B cell (primary cell): ENCODE results near the gene PRKN. TPM values are rescaled to one million over a fixed set of nuclear protein-coding genes. Genes with fewer than 3 reads are reported as not detected.

Experiments used
- ATAC-seq: fragments of 200-7000 bp; cut with Tn5 transposase; one replicate; pipeline ENCODE4 v1.10.0; 2021; ENCODE audit warnings: low read depth, mild to moderate bottlenecking, moderate number of reproducible peaks, moderate library complexity
- CTCF ChIA-PET: fragments of 350-600 bp; sonication (Branson Sonifier 250); formaldehyde crosslinking; loops from one replicate; lab custom pipeline; 2021; ENCODE audit warnings: antibody characterized with exemption, inconsistent platforms; lab: Charles Lee
- POLR2A ChIA-PET: fragments of 350-600 bp; sonication (Branson Sonifier 250); formaldehyde crosslinking; loops from one replicate; lab custom pipeline; 2021; ENCODE audit warnings: antibody characterized with exemption; lab: Charles Lee
- DNase-seq: peaks from one replicate; pipeline ENCODE4 v3.0.0; 2013
- H2AFZ ChIP-seq: 2 replicates; pipeline ENCODE4 v1.6.1; 2012; ENCODE audit warnings: mild to moderate bottlenecking, low read depth, low read length; ENCODE audit not compliant: insufficient read depth, poor library complexity, severe bottlenecking
- H3K27ac ChIP-seq, 2 donors: 1 replicate in 1 of 2; 2 replicates in 1 of 2; pipeline ENCODE4 v1.5.1; 2012 to 2013; ENCODE audit warnings: low read length in 2 of 2, mild to moderate bottlenecking in 2 of 2, moderate library complexity in 1 of 2
- H3K27me3 ChIP-seq, 4 experiments: fragments of 200-600 bp in 1 of 4; sonication (generic) in 1 of 4; replicated peaks in 1 of 4; 1 replicate in 2 of 4; 2 replicates in 2 of 4; pipeline versions ENCODE4 v1.6.1 to v1.7.0; 2013 to 2016; ENCODE audit warnings: low read length in 3 of 4, mild to moderate bottlenecking in 2 of 4, mixed read lengths in 1 of 4, moderate library complexity in 1 of 4; ENCODE audit not compliant: insufficient read depth in 4 of 4, control insufficient read depth in 3 of 4; ENCODE audit errors: control extremely low read depth in 1 of 4
- H3K36me3 ChIP-seq, 2 experiments: replicated peaks in 1 of 2; 1 replicate in 1 of 2; 2 replicates in 1 of 2; pipeline versions ENCODE4 v1.6.1 to v1.7.1; 2013; ENCODE audit warnings: low read length in 1 of 2; ENCODE audit not compliant: insufficient read depth in 2 of 2, control insufficient read depth in 1 of 2; ENCODE audit errors: control extremely low read depth in 1 of 2, extremely low read depth in 1 of 2
- H3K4me1 ChIP-seq, 2 donors: fragments of 200-600 bp in 1 of 2; sonication (generic) in 1 of 2; 1 replicate in 1 of 2; 2 replicates in 1 of 2; pipeline versions ENCODE4 v1.5.1 to v1.6.1; 2013 to 2017; ENCODE audit warnings: low read length in 2 of 2; ENCODE audit not compliant: control insufficient read depth in 2 of 2, insufficient read depth in 2 of 2
- H3K4me2 ChIP-seq: replicated peaks from 2 replicates; pipeline ENCODE3; 2012; ENCODE audit warnings: mild to moderate bottlenecking, low read depth, low read length; ENCODE audit not compliant: poor library complexity, severe bottlenecking
- H3K4me3 ChIP-seq, 5 experiments: fragments of 200-600 bp in 1 of 5; sonication (generic) in 1 of 5; 1 replicate in 3 of 5; 2 replicates in 2 of 5; pipeline versions ENCODE4 v1.5.1 to v1.7.0; 2011 to 2016; ENCODE audit warnings: low read length in 4 of 5, mild to moderate bottlenecking in 4 of 5, low read depth in 2 of 5, control low read depth in 1 of 5, moderate library complexity in 1 of 5; ENCODE audit not compliant: insufficient read depth in 1 of 5; ENCODE audit errors: control extremely low read depth in 1 of 5, extremely low read depth in 1 of 5
- H3K79me2 ChIP-seq: fragments of 200-600 bp; sonication (generic); one replicate; pipeline ENCODE4 v1.6.0; 2016; ENCODE audit warnings: low read length; ENCODE audit not compliant: control insufficient read depth, insufficient read depth
- H3K9ac ChIP-seq: fragments of 200-600 bp; sonication (generic); 2 replicates; pipeline ENCODE4 v1.6.1; 2017; ENCODE audit warnings: mild to moderate bottlenecking, low read length, moderate library complexity
- H3K9me3 ChIP-seq, 3 donors: one replicate each; pipeline versions ENCODE4 v1.6.1 to v1.7.1; 2013; ENCODE audit warnings: low read length in 2 of 3; ENCODE audit not compliant: control insufficient read depth in 2 of 3, insufficient read depth in 1 of 3; ENCODE audit errors: control extremely low read depth in 1 of 3
- H4K20me1 ChIP-seq: 2 replicates; pipeline ENCODE4 v1.6.0; 2012; ENCODE audit warnings: mild to moderate bottlenecking, low read length; ENCODE audit not compliant: insufficient read depth, control insufficient read depth, poor library complexity, severe bottlenecking
- H3K27ac Mint-ChIP-seq: one replicate; pipeline ENCODE4 v1.8.0; 2021; ENCODE audit warnings: mixed read lengths
- H3K27me3 Mint-ChIP-seq: one replicate; pipeline ENCODE4 v1.8.0; 2021; ENCODE audit warnings: mixed read lengths
- H3K4me1 Mint-ChIP-seq: one replicate; pipeline ENCODE4 v1.8.0; 2021; ENCODE audit warnings: mixed read lengths
- H3K4me3 Mint-ChIP-seq: one replicate; pipeline ENCODE4 v1.8.0; 2021; ENCODE audit warnings: mixed read lengths
- H3K9me3 Mint-ChIP-seq: one replicate; pipeline ENCODE4 v1.8.0; 2022; ENCODE audit warnings: mixed read lengths; ENCODE audit not compliant: insufficient read depth
- EZH2 ChIP-seq: IDR thresholded peaks from 2 replicates; pipeline ENCODE4 v1.6.1; 2012; ENCODE audit warnings: borderline replicate concordance, low read depth, mild to moderate bottlenecking, moderate library complexity, low read length; ENCODE audit not compliant: insufficient read depth, poor library complexity, severe bottlenecking
- WGBS: methylation state at CpG from one replicate; pipeline ENCODE4 v1.1.5; 2013; ENCODE audit warnings: missing lambda C conversion rate; ENCODE audit not compliant: insufficient coverage; 5-methylcytosine and 5-hydroxymethylcytosine counted together
- intact Hi-C: fragments of 100-400 bp; cut with micrococcal nuclease; formaldehyde crosslinking; loops from one replicate; pipeline ENCODE4 v1.10.0; 2022
- polyA plus RNA-seq: library from polyadenylated mRNA; depleted of rRNA; stranded (reverse); fragments of >200 nt; gene quantifications from 2 replicates; pipeline ENCODE4 v1.2.3, GENCODE V29; 2012
- total RNA-seq, 2 donors: library from RNA; stranded (reverse); fragments of 120-200 nt in 1 of 2; gene quantifications; 1 replicate in 1 of 2; 2 replicates in 1 of 2; pipeline versions ENCODE4 v1.2.3 to v1.2.4, GENCODE V29; 2013 to 2022
- TF ChIP-seq, protein P1 (sequence below): fragments of 200-600 bp; IDR thresholded peaks from one replicate; pipeline ENCODE4 v1.8.0; 2022; ENCODE audit warnings: antibody characterized with exemption, mild to moderate bottlenecking

PRKN gene
- total and polyA plus RNA-seq, 2 donors (not counting 1 experiment from before 2014, with no cell fraction given): 1.6 to 6.2 TPM

DNA sequence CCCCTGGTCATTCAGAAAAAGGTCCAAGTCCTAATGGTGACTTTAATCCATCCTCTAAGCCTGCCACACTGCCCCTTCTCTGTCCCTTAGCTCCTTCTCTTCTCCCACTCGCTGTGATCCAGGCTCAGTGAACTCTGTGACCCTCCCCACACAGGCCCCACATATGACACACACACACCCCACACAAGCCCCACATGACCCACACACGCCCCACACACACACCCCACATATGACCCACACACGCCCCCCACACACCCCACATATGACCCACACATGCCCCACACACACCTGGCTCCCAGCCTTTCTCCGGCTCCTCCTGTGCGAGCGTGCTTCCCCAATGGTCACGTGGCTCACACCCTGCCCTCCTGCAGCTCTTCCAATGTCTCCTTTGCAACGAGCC, 925.3 kb downstream of the PRKN start:
- TF ChIP-seq EZH2: no peak
- TF ChIP-seq, protein P1, sequence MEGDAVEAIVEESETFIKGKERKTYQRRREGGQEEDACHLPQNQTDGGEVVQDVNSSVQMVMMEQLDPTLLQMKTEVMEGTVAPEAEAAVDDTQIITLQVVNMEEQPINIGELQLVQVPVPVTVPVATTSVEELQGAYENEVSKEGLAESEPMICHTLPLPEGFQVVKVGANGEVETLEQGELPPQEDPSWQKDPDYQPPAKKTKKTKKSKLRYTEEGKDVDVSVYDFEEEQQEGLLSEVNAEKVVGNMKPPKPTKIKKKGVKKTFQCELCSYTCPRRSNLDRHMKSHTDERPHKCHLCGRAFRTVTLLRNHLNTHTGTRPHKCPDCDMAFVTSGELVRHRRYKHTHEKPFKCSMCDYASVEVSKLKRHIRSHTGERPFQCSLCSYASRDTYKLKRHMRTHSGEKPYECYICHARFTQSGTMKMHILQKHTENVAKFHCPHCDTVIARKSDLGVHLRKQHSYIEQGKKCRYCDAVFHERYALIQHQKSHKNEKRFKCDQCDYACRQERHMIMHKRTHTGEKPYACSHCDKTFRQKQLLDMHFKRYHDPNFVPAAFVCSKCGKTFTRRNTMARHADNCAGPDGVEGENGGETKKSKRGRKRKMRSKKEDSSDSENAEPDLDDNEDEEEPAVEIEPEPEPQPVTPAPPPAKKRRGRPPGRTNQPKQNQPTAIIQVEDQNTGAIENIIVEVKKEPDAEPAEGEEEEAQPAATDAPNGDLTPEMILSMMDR: no peak
- Mint-ChIP-seq H3K9me3 (no peaks in the 10 kb centered on the region), H3K27me3 (no peaks in the 10 kb centered on the region), H3K27ac (no peak overlapping the region), H3K4me3 (no peak overlapping the region), H3K4me1 (no peaks in the 10 kb centered on the region)
- H3K4me1 ChIP-seq: no peaks in the 10 kb centered on the region
- no peaks in the 10 kb centered on the region for H3K27me3 ChIP-seq
- ATAC-seq (no peak), DNase-seq (no peak)
- POLR2A ChIA-PET: no interaction called here
- H3K9me3 ChIP-seq: peaks cover 0 to 5% (median 0%) of the 10 kb centered on the region in 3 donors
- H3K27ac ChIP-seq: no peak overlapping the region
- H4K20me1 ChIP-seq: no peaks in the 10 kb centered on the region
- no peak overlapping the region for H3K4me3 ChIP-seq
- no peaks in the 10 kb centered on the region for H3K79me2 ChIP-seq
- 86% methylated on average over 8 of the region's 8 CpGs for WGBS
- no peak overlapping the region for H3K9ac ChIP-seq
- H3K36me3 ChIP-seq: no peaks in the 10 kb centered on the region
- no peak overlapping the region for H3K4me2 ChIP-seq
- H2AFZ ChIP-seq: no peak overlapping the region
- intact Hi-C loops: no loop called here
- CTCF ChIA-PET: no interaction called here

DNA sequence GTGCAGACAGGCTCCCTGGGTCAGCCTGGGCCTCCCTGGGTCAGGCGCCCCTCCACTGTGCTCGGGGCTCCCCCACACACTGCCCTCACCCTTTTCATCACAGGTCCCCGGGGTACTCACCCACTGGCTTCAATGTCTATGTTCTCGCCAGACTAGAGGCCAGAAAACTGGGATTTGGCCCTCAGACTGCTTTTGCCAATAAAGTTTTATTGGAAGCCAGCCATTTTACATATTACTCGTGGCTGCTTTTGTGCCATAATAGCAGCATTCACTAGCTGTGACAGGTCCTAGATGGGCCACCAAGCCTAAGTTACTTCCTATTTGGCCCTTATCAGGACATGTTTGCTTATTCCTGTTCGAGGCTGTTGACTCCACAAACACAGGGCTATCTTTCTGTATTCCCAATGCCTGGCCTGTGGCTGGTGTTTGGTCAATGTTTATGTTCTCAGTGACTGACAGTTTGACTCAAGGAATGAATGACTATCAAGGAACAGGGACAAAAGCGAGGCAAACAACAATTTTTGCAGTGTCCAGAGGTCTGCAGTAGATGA, 928.6 kb downstream of the PRKN start:
- H3K9me3 ChIP-seq: peaks cover 0 to 5% (median 0%) of the 10 kb centered on the region in 3 donors
- 74% methylated on average over 5 of the region's 7 CpGs for WGBS

More for the DNA sequence above, 928.6 kb downstream of the PRKN start:
- Mint-ChIP-seq H3K27me3 (no peaks in the 10 kb centered on the region), H3K9me3 (no peaks in the 10 kb centered on the region), H3K4me1 (no peaks in the 10 kb centered on the region), H3K4me3 (no peak overlapping the region), H3K27ac (no peak overlapping the region)
- H3K27me3 ChIP-seq: no peaks in the 10 kb centered on the region
- H3K9ac ChIP-seq: no peak overlapping the region
- H3K27ac ChIP-seq: no peak overlapping the region
- ATAC-seq (no peak), DNase-seq (no peak)
- no peaks in the 10 kb centered on the region for H3K4me1 ChIP-seq
- no peak for TF ChIP-seq EZH2
- TF ChIP-seq, protein P1: no peak
- ChIA-PET CTCF (no interaction called here), POLR2A (no interaction called here)
- no peaks in the 10 kb centered on the region for H3K79me2 ChIP-seq
- H3K4me2 ChIP-seq: no peak overlapping the region
- no peak overlapping the region for H3K4me3 ChIP-seq
- intact Hi-C loops: no loop called here
- H4K20me1 ChIP-seq: no peaks in the 10 kb centered on the region
- no peaks in the 10 kb centered on the region for H3K36me3 ChIP-seq
- no peak overlapping the region for H2AFZ ChIP-seq
